Measurements from ENCODE around the gene DPM2.

DPM2 gene

DNA sequence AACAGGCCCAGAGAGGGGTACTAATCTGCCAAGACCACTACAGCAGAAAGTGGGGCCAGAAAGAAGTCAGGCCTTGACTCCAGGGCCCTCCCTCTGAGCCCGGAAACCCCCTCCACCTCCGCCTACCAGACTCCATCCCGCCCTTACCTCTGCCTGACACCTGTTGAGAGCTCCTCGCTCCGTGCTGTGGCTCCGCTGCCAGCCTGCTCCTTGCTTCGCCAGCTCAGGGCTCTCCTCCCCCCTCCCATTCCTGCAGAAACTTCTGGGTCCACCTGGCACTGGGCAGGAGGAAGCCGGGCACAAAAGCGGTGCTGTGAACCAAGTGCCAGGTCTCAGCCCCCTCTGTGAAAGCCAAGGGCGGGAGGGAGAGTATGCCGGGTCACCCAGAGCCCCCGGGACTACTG lies 31.9 kb downstream of the DPM2 start:
- TF ChIP-seq POLR2A (IDR thresholded peaks at IDR 0.05; ENCODE audit: low read length) = no peak
- no peak for TF ChIP-seq GATA1 (IDR thresholded peaks at IDR 0.05; ENCODE audit: low read depth, low read length)
- DNase-seq = no peak

DNA sequence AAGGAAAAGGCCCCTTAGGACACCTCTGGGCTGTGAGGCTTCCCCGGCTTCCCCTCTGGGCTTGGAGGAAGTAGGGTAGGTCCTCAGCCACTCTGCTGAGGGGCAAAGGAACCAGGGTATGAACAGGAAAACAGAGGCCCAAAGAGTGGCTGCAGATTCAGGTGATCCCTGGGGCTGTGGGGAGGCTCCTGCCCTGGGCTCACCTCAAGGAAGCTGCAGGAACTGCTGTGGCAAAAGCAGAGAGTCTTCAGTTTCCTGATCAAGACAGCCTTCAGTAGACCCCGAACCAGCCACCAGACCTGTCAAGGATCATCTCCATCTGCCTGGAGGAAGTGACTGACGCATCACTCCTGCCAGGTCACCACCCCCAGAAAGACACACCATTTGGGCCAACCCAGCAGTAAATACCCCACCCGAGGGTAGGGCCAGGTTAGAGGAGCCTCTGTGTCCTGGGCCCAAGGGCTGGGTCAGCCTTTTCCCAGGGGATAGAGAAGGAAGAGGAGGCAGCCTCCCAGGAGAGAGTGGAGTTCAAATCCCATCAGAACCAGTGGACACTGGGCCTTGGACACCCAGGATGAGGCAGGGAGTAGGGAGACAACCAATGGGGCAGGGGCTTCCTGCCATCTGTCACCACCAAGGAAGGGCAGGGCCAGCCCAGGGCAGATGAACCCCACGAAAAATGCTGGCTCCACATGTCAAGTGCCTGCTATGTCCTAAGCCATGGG lies 32.5 kb downstream of the DPM2 start:
- DNase-seq = no peak
- no peak for TF ChIP-seq GATA1 (IDR thresholded peaks at IDR 0.05; ENCODE audit: low read depth, low read length)
- TF ChIP-seq POLR2A (IDR thresholded peaks at IDR 0.05; ENCODE audit: low read length) = no peak

DNA sequence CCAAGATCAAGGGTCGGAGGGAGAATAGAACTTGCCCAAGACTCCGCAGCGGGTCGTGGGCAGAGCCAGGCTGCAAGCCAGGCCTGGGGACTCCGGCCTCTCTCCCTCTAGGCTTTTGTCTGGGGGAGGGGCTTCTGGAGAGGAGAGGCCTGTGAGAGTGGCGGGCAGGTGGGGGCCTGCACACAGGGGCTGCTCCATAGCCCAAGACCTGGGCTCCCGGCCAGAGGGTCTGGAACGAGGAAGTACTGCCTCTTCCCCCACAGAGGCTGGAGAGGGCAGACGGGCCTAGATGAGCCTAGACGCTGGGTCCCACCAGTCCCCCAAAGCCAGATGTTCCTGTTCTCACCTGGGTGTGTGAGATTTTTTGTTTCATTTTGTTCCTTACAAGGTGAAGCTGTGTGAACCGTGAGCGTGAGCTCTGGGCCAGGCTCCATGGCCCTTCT lies 33.1 kb downstream of the DPM2 start:
- TF ChIP-seq GATA1 (IDR thresholded peaks at IDR 0.05; ENCODE audit: low read depth, low read length) (no peak), POLR2A (IDR thresholded peaks at IDR 0.05; ENCODE audit: low read length) (no peak)
- DNase-seq = no peak

DNA sequence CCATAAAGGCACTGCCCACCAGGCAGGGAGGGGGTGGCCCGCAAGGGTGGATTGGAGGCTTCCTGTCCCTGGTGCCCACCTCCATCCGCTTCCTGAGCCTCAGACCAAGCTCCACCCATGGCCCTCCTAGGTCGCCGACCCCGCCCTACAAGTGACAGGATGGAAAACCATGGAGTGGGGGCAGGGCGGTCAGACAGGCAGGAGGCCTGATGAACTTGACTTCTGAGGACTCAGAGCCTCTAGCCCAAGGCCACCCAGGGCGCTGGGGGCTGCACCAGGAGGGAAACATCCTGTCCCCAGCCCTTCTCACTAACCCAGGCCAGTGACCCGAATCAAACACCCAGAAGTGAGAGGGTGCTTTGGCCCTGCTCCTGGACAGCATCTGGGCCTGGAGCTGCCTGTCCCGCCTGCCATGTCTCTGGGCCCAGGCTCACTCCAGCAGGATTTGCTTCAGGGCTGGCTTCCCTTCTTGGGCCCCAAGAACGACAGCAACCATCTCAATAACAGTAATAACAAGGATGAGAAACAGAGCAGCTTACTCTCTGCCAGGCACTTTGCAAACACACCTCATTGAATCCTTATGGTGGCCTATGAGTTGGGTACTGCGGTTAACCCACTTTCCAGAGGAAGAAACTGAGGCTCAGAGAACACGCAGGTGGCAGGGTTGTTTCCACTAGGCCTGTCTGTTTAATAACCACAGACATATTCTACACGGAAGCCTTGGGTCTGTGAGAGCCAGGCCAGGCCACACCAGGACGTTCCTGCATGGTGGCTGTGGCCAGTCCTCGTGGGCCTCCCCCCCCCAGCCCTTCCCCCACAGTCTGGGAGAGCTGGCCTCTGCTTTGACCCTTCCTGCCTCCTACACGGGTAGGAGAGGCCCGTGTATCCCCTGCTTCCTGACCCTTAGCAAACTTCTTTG lies 33.8 kb downstream of the DPM2 start:
- TF ChIP-seq GATA1 (IDR thresholded peaks at IDR 0.05; ENCODE audit: low read depth, low read length) (no peak), POLR2A (IDR thresholded peaks at IDR 0.05; ENCODE audit: low read length) (peak; percentile 63)
- DNase-seq = peak; percentile 83 to 84

DNA sequence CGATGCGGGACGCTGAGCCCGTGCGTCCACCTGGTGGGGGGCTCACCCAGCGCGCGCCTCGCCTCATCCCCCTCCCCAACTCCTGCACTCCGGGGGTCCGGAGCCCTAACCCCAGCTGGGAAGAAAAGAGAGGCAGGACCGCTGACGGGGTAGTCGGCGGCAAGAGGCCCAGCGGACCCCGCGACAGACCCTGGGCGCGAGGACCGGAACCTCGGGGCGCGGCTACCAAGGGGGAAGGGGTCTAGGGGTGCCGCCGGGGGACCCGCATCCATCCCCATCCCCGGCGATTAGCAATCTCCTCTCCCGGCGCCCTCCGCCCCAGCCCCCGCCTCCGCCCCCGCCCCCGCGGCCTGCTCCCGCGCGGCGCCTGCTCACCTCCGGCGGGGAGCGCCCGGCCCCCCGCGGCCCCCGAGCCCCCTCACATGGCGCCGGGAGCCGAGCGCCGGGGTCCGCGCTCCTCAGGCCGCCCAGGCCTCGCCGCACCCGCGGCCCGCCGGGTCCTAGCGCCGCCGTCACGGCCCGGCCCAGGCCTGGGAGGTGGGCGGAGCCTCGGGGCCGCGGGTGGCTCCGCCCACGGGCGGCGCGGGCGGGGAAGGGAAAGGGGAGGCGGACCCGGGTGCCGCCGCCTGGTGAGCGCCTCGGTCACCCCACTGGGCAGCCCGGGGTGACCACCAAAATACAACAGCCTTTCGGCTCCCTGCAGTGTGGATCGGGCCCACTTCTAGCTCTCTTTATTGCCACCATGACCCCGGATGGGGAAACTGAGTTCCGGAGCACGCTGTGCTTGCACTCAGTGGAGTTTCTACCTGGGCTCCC lies 38.3 kb downstream of the DPM2 start, which contains the start of gene ST6GALNAC6:
ST6GALNAC6 (minus strand) TSS at position 476 of the 816 bp plus-strand sequence. CDS start 1,622 bp downstream, outside the sequence.
- TF ChIP-seq POLR2A (IDR thresholded peaks at IDR 0.05; ENCODE audit: low read length) (peak; percentile 52), GATA1 (IDR thresholded peaks at IDR 0.05; ENCODE audit: low read depth, low read length) (no peak)
- DNase-seq = peak; percentile 85 to 91

DNA sequence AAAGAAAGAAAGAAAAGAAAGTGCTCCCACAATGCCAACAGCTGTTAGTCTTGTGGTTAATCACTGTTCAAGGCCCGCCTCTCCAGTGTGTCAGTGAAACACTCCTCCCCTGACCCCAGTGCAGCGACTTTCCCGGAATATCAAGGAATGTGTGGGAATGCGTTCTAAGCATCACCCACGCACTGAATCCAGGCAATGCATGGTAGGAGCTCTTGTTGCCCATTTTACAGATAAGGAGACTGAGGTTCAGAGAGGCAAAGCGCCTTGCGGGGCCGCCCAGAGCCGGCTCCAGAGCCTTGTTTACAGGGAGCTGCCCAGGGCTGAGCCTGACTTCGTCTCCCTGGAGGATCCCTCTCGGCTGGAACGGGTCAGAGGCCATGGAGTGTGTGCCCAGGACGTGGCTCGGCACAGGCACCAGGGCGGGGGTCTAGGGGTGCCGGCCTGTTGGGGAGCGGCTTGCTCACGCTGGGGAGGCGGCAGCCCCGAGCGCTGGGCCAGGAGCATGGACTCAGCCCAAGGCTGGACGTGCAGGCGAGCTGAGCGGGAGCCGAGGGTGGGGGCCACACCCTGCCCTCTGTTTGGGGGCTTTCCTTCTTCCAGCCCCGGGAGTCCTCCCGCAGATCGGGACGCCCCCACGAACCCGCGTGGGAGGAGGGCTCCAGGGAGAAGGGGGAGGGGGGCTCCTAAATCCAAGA lies 39.1 kb downstream of the DPM2 start:
- peak; percentile 59 to 65 for DNase-seq
- TF ChIP-seq POLR2A (IDR thresholded peaks at IDR 0.05; ENCODE audit: low read length) = no peak
- no peak for TF ChIP-seq GATA1 (IDR thresholded peaks at IDR 0.05; ENCODE audit: low read depth, low read length)

DNA sequence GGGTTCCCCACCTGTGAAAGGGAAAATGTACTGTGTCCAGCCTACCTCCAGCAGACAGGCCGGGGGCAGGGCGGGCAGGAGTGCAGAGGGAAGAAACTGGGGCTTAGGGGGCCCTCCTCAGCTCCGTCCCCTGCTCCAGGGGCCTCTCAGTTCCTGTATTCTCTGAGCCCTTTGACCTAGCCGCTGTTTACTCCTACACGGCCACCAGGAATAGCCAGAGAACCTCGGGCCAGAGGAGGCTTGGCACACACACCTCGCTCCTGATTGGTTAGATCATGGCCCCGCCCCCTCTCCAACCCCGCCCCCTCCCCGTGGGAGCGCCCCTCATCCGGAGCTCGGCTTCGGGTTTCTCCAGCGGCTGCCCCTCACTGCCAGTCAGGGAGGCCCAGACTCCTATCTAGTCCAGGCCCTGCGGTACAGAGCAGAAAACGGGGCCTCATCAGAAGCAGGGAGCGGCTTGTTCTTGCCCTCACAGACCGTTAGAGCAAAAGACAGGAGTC lies 40.4 kb downstream of the DPM2 start:
- DNase-seq = peak; percentile 86 to 90
- TF ChIP-seq GATA1 (IDR thresholded peaks at IDR 0.05; ENCODE audit: low read depth, low read length) (no peak), POLR2A (IDR thresholded peaks at IDR 0.05; ENCODE audit: low read length) (no peak)

DNA sequence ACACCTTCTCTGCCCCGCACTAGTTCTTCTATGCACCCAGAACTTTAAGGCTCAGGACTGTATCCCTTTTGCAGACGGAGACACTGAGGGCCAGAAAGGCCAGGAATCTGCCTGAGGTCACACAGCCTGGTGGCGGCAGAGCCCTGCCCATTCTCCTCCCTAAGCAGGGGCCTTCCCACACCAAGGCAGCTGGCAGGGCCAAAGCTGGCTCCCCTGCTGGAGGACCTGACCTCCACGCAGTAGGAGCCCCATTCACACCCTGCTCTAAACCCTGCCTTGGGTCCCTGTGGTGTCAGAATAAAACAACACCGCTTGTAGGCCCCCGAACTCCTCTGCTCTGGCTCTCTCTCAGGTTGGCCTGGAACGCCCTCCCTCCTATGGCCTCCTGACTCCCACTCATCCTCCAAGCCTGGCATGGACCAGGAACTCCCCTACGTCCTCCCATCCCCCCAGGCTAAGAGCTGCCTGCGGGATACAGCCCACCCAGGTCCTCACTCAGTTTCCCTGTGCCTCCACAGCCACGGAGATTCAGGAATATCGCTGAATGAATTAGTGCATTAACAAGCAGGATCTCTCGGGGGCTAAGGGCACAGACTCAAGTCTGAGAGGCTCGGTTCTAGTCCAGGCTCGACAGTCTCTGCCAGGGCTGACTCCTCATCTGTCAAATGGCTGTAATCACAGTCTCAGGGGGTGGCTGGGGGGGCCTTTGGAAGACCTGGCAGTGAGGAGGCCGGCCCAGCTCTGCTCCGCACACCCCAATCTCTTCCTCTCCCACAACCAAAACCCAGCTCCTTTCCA lies 41.1 kb downstream of the DPM2 start:
- TF ChIP-seq POLR2A (IDR thresholded peaks at IDR 0.05; ENCODE audit: low read length) (no peak), GATA1 (IDR thresholded peaks at IDR 0.05; ENCODE audit: low read depth, low read length) (no peak)
- DNase-seq = no peak

DNA sequence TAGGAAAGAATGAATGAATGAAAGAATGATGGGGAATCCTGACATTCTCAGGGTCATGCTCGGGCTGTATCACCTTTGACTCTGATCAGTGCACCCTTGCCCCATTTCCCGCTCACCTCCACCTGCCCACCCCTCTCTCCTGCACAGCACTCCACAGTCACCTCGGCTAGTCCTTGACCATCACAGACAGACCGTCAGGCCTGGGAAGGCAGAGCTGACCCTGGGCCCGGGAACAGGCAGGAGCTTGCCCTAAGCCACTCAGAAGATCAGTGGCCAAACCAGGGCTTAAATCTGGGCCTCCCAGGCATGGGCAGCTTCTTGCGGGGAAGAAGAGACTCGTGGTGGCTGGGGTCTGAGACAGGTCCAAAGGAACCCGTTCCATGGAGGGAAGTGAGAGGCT lies 41.8 kb downstream of the DPM2 start:
- TF ChIP-seq POLR2A (IDR thresholded peaks at IDR 0.05; ENCODE audit: low read length) (no peak), GATA1 (IDR thresholded peaks at IDR 0.05; ENCODE audit: low read depth, low read length) (no peak)
- DNase-seq = no peak

DNA sequence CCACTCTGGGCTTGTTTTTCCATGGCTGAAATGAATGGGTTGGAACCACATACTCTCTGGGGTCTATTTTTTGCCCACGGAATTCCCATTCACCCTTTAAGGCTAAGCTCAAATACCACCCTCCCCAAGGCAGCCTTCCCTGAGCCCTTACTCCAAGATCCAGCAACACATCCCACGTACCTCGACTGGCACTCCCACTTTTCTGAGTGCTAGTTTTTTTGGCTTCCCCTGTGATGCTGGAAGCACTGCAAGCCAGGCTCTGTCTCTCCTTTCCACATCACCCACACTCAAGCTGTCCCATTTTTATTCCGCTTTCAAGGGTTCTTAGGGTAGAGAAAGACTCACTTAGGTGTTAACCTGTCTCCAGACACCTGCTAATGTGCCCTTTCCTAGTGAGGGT lies 44.3 kb downstream of the DPM2 start:
- no peak for DNase-seq
- TF ChIP-seq GATA1 (IDR thresholded peaks at IDR 0.05; ENCODE audit: low read depth, low read length) (no peak), POLR2A (IDR thresholded peaks at IDR 0.05; ENCODE audit: low read length) (no peak)

DNA sequence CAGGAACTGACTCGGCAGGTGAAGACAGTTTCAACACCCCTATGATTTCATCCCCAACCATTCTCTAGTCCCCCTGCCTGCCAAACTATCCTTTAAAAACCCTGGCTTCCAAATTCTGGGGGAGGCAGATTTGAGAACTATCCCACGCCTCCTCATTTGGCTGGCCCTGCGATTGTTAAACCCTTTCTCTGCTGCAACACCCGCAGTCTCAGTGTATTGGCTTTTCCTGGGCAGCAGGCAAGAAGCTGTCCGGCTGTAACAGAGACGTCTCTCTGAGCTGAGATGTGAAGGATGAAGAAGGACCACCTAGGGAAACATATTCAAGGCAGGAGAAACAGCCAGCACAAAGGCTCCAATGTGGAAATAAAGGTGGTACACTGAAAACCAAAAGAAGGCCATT lies 44.8 kb downstream of the DPM2 start:
- no peak for DNase-seq
- TF ChIP-seq POLR2A (IDR thresholded peaks at IDR 0.05; ENCODE audit: low read length) (no peak), GATA1 (IDR thresholded peaks at IDR 0.05; ENCODE audit: low read depth, low read length) (no peak)

DNA sequence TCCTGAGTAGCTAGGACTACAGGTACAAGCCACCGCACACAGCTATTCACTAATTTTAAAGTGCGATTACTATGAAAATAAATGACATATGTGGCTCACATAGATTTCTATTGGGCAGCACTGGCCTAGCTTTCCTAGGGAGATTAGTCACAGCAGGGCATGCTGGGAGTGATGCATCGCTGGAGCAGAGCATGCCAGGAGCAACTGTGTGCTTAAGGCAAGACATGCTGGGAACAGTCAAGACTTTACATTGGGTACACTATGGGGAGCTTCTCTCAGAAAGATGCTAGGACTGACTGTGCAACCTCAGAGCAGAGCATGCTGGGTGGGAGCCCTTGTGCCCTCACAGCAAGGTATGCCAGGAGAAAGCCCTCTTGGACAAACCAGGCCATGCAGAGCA lies 47.6 kb downstream of the DPM2 start:
- DNase-seq = no peak
- TF ChIP-seq POLR2A (IDR thresholded peaks at IDR 0.05; ENCODE audit: low read length) (no peak), GATA1 (IDR thresholded peaks at IDR 0.05; ENCODE audit: low read depth, low read length) (no peak)
